Effector CD8-positive, alpha-beta T cell (primary cell): ENCODE results near the gene BTBD9.

Source experiments
- DNase-seq: peaks from one replicate; lab custom pipeline; 2025; lab: John Stamatoyannopoulos, UW

Gene BTBD9

GRCh38 chr6:38283734-38284362 is 355.9 kb downstream of the BTBD9 start:
- DNase-seq, result no peak

GRCh38 chr6:38282911-38283310 is 356.8 kb downstream of the BTBD9 start:
- no peak for DNase-seq

GRCh38 chr6:38281126-38281525 is 358.6 kb downstream of the BTBD9 start:
- no peak for DNase-seq

- DNase-seq, result no peak
These were observed 359.7 kb downstream of the BTBD9 start for GRCh38 chr6:38279963-38280588.

- no peak for DNase-seq
These were observed 360.3 kb downstream of the BTBD9 start for GRCh38 chr6:38279423-38279822.

- no peak for DNase-seq
These were observed 366.4 kb downstream of the BTBD9 start for GRCh38 chr6:38273325-38273724.

GRCh38 chr6:38272222-38272621 is 367.5 kb downstream of the BTBD9 start:
- no peak for DNase-seq

- DNase-seq, result no peak
These were observed 368.6 kb downstream of the BTBD9 start for GRCh38 chr6:38271081-38271480.

GRCh38 chr6:38270367-38270766 is 369.4 kb downstream of the BTBD9 start:
- no peak for DNase-seq

- no peak for DNase-seq
These were observed 370.1 kb downstream of the BTBD9 start for GRCh38 chr6:38269461-38270172.

- DNase-seq, result no peak
These were observed 371.4 kb downstream of the BTBD9 start for GRCh38 chr6:38268342-38268741.

GRCh38 chr6:38266921-38267354 is 372.8 kb downstream of the BTBD9 start:
- no peak for DNase-seq

GRCh38 chr6:38264605-38265004 is 375.1 kb downstream of the BTBD9 start:
- DNase-seq, result no peak

- DNase-seq, result no peak
These were observed 377.1 kb downstream of the BTBD9 start for GRCh38 chr6:38262609-38263008.

- DNase-seq, result no peak
These were observed 377.7 kb downstream of the BTBD9 start for GRCh38 chr6:38262026-38262425.

GRCh38 chr6:38261626-38262025 is 378.1 kb downstream of the BTBD9 start:
- DNase-seq, result no peak

- no peak for DNase-seq
These were observed 380.0 kb downstream of the BTBD9 start for GRCh38 chr6:38259736-38260135.

- DNase-seq, result no peak
These were observed 391.1 kb downstream of the BTBD9 start for GRCh38 chr6:38248500-38249234.

- no peak for DNase-seq
These were observed 394.4 kb downstream of the BTBD9 start for GRCh38 chr6:38245295-38245694.

- DNase-seq, result no peak
These were observed 394.9 kb downstream of the BTBD9 start for GRCh38 chr6:38244869-38245268.

- no peak for DNase-seq
These were observed 398.4 kb downstream of the BTBD9 start for GRCh38 chr6:38241200-38241871.
